Sciatic nerve (tissue), 2 donors: ENCODE data around the gene REM2. TPM values are rescaled to one million over a fixed set of nuclear protein-coding genes. Genes with fewer than 3 reads are reported as not detected.
A peak's percentile ranks its signal among the peaks of the same experiment; 100 is the strongest.
"Not testable (repeated sequence)": the region's sequence is repeated elsewhere in the genome, so short reads cannot be mapped to it uniquely, and the experiment has no call there.

Experiments
- ATAC-seq: fragments of 200-7000 bp; cut with Tn5 transposase; one replicate; pipeline ENCODE4 v1.9.1; 2020; ENCODE audit warnings: mild to moderate bottlenecking, moderate library complexity
- DNase-seq: peaks from one replicate; pipeline ENCODE4 v3.0.0-alpha.2; 2020; ENCODE audit warnings: low spot score
- intact Hi-C: fragments of 100-400 bp; cut with DNase I; formaldehyde crosslinking; loops from one replicate; pipeline ENCODE4 v1.14.2; 2022
- total RNA-seq: library from RNA; stranded (reverse); fragmentation: NEBNext Ultra II Directional; extraction: Animal tissue kit (Norgen Biotek cat#: 25700); gene quantifications from one replicate; pipeline ENCODE4 v1.2.1, GENCODE V29; 2021
- donor health status: DM: no; HTN: no; CAD: no.
- donor health status: DM: no; HTN: no; CAD: no.

Gene REM2
- total RNA-seq, 1 donor from 2014 or later: 0.62 TPM

DNA sequence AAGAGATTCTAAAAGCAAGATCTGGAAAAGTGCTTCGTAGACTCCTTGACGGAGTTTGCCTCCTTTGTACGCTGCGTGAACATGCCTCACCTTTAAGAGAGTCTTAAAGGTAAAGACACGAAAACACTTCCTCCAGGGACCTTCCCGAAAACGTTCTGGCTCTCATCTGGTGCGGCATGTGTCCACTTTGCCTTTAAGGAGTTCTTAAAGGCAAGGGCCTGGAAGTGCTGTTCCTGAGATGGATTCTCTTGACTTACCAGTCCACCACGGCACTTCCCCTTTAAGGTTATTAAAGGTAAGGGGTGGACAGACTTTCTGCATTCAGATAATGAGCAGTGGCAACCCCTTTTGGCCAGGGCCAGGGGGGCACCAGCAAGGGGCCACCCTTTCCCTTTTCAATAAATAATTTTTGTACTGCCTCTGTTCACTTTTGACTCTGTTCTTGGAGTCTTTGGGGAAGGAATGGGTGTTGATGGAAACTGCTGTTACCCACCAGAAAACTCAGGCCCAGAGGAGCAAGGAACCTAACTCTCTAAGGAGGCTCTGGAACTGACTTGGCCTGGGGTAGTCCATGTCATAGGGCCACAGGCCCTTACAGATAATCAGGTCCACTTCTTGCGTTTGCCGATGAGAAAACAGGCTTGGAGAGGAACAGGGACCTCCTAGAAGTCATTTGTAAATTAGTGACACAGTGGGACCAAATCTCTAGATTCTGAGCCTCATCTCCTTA, 4.4 kb downstream of the REM2 start:
- DNase-seq (no peak), ATAC-seq (peak; percentile 58)
- intact Hi-C loops: no loop called here

DNA sequence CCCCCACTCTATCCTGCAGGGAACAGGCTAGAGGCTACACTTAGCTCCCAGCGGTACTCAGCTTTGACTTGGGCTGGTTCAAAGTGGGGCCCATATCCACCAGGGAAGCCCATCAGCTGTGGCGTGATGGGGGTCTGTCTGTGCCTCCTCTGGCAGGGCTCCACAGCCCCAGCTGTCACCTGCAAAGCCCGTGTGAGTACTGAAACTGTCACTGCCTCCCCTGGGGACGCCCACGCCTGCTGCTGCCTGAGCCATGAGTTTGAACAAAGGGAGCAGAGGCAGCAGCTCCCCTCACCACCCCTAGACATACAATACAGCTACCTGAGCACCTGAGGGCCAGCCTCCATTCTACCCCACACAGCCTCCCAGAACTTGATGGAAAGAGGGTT, 5.0 kb downstream of the REM2 start:
- ATAC-seq (no peak), DNase-seq (no peak)
- intact Hi-C loops: no loop called here

- no peak for ATAC-seq
- intact Hi-C loops: no loop called here
Observed at GRCh38 chr14:22888662-22889061, 5.6 kb downstream of the REM2 start.

DNA sequence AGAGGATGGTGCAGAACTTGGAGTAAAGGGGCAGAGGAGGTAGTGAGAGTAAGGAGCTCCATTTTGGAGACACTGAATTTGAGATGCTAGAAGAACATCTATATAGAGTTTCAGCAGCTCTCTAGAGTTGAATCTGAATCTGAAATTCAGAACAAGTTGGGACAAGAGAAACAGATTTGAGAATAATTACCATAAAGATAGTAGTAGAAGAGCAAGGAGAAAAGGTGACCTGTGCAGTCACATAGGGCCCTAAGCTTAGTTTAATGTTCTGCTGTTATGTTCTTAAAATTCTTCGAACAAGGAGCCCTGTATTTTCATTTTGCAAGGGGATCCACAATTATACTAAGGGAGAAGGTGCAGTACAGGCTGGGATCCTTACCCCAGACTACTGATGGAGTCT, 7.4 kb downstream of the REM2 start:
- DNase-seq (no peak), ATAC-seq (no peak)
- intact Hi-C loops: no loop called here

More at GRCh38 chr14:22888662-22889061, 5.6 kb downstream of the REM2 start:
- no peak for DNase-seq

GRCh38 chr14:22892488-22892887, 9.5 kb downstream of the REM2 start:
- intact Hi-C loops: no loop called here
- DNase-seq: no peak

GRCh38 chr14:22893706-22894105, 10.7 kb downstream of the REM2 start:
- ATAC-seq: no peak
- no peak for DNase-seq
- intact Hi-C loops: no loop called here

More at GRCh38 chr14:22892488-22892887, 9.5 kb downstream of the REM2 start:
- ATAC-seq: no peak

DNA sequence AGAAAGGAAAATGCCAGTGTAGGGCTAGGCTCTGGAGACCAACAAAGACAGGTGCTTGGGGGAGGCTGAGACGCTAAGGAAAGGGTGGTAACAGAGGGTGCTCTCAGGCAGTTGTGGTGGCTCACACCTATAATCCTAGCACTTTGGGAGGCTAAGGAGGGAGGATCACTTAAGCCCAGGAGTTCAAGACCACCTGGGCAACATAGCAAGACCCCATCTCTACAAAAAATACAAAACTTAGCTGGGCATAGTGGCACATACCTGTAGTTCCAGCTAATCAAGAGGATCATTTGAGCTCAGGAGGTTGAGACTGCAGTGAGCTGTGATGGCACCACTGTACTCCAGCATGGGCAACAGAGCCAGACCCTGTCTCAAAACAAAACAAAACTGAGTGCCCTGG, 12.4 kb downstream of the REM2 start:
- intact Hi-C loops: no loop called here
- ATAC-seq (no peak), DNase-seq (no peak)

GRCh38 chr14:22896356-22896755, 13.3 kb downstream of the REM2 start:
- ATAC-seq: no peak

DNA sequence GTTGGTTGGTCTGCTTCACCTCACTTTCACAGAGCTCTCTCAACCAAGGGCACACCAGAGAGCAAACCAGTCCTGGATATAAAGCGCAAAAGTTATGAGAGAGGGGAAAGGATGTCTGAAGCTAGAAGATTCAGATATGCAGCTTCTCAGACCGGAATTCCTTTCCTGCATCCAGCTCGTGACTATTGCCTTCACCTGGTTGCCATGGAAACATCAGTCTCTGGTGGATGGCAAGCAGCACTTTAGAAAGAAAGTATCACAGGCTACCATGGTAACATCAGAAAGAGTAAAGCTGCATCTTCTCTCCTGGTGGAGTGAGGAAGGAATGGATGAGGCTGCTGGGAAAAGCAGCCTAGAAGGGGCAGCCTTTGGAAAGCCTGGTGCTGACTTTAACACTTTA, 13.7 kb downstream of the REM2 start:
- DNase-seq (no peak), ATAC-seq (no peak)
- intact Hi-C loops: no loop called here

More at GRCh38 chr14:22896356-22896755, 13.3 kb downstream of the REM2 start:
- intact Hi-C loops: no loop called here
- DNase-seq: no peak

- DNase-seq (no peak), ATAC-seq (no peak)
- intact Hi-C loops: no loop called here
Observed at GRCh38 chr14:22897357-22897756, 14.3 kb downstream of the REM2 start.

- DNase-seq (no peak), ATAC-seq (no peak)
- intact Hi-C loops: no loop called here
Observed at GRCh38 chr14:22898302-22899090, 15.5 kb downstream of the REM2 start.

DNA sequence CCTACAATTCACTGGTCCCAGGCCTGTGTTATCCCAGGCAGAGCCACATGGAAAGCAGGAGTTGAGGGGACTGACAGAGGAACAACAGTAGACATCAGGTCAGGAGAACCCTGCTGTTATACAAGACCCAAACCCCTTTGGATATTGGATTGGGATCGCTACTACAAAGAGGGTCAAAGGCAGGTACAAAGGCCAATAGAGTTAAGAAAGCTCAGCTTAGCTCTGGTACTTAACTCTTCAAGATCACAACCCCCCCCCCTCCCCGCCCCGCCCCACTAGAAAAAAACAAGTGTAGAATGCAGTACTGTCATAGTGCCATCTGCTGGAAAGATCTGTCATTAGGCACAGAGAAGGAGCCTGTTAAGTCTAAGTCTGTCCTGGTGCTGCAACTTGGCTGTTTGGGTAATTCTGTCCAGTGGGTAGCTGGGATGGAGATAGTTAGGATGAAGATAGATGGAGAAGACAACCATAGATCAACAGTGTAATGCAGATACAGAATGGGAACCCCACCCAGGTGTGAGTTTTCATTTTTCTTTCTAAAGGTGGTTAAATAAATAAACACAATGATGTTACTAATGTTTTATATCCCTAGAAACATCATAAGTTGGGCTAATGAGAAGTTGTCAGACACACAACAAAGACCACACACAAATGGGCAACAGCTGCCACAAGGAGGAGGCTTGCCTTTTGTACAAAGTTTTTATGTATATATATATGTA, 17.2 kb downstream of the REM2 start:
- ATAC-seq (peak; percentile 81), DNase-seq (no peak)
- intact Hi-C loops: no loop called here

- ATAC-seq: no peak
- intact Hi-C loops: no loop called here
- DNase-seq: no peak
Observed at GRCh38 chr14:22901799-22902198, 18.8 kb downstream of the REM2 start.

- ATAC-seq: no peak
- DNase-seq: no peak
- intact Hi-C loops: no loop called here
Observed at GRCh38 chr14:22903742-22904087, 20.7 kb downstream of the REM2 start.

DNA sequence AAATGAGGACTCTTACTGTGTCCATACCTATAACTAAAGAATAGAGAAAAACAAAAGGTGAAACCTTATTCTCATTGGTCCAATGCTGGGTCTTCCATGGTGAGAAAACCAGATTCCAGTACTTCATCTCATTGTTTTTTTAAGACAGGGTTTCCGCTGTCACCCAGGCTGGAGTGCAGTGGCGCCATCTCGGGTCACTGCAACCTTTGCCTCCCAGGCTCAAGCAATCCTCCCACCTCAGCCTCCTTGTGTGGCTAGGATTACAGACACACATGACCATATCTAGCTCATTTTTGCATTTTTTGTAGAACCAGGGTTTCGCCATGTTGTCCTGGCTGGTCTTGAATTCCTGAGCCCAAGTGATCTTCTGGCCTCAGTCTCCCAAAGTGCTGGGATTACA, 22.6 kb downstream of the REM2 start:
- ATAC-seq: no peak
- intact Hi-C loops: no loop called here
- no peak for DNase-seq

GRCh38 chr14:22906073-22906472, 23.1 kb downstream of the REM2 start:
- DNase-seq (no peak), ATAC-seq (no peak)
- intact Hi-C loops: no loop called here

- intact Hi-C loops: no loop called here
- ATAC-seq (no peak), DNase-seq (no peak)
Observed at GRCh38 chr14:22907429-22907828, 24.4 kb downstream of the REM2 start.

DNA sequence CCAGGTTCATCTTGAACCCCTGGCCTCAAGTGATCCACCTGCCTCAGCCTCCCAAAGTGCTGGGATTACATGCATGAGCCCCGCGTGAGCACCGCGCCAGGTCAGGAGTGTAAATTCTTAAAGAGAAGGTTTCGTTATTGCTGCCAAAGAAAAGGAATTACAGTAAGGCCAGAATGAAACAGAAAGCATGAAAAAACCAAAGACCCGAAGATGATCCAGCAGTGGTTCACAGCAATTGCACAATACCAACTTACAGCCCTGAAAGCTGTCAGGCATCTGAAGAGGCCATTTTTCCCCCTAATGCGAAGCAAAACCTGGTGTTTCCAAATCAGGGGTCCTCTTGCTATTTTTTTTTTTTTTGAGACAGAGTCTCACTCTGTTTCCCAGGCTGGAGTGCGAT, 25.6 kb downstream of the REM2 start:
- intact Hi-C loops: no loop called here

DNA sequence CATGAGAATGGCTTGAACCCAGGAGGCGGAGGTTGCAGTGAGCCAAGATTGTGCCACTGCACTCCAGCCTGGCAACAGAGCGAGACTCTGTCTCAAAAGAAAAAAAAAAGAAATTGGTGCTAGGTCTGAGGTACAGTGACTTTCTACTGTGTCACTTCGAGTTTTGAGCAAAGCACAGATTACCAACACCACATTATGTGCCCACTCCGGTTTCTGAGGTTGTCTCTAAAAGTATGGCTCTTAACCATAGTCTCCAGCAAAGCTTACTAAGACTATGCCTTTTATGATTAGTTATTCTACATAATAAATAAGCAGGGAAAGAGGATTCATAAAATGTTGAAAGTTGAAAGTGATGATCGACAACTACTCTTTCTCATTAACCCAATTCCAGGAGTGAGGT, 27.9 kb downstream of the REM2 start:
- intact Hi-C loops: no loop called here
- no peak for ATAC-seq
- no peak for DNase-seq

More for the DNA sequence above, 25.6 kb downstream of the REM2 start:
- no peak for ATAC-seq
- DNase-seq: no peak

GRCh38 chr14:22914836-22915235, 31.8 kb downstream of the REM2 start:
- DNase-seq, ATAC-seq, intact Hi-C loops: not testable (repeated sequence)
